GM10266 (cell line): ENCODE data around the gene SPACA9.

Experiments
- DNase-seq: peaks from one replicate; pipeline ENCODE4 v3.0.0; 2012; ENCODE audit errors: extremely low spot score
- TF ChIP-seq, protein P1 (sequence below): IDR thresholded peaks from 2 replicates; pipeline ENCODE4 v1.5.1; 2012; ENCODE audit warnings: mild to moderate bottlenecking, low read depth; ENCODE audit not compliant: control insufficient read depth, insufficient read depth; ENCODE audit errors: missing control alignments

Gene SPACA9

DNA sequence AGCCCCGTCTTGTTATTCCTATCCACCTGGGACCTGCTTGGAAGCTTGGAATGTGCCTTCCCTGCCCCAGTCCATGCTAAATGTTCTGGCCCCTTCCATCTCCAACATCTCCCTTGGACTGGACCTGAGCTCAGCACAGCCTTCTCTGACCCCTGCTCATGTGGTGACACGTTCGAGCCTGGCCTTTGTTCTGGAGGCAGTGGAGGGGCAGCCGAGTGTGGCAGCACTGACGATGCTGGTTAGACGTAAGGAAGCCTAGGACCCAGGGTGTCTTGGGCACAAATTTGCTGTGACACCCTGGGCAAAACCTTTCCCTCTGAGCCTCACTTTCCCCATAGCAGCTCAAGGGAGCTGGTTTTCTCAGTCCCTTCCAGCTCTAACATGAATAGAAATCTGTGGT, 3.9 kb downstream of the SPACA9 start:
- TF ChIP-seq, protein P1, sequence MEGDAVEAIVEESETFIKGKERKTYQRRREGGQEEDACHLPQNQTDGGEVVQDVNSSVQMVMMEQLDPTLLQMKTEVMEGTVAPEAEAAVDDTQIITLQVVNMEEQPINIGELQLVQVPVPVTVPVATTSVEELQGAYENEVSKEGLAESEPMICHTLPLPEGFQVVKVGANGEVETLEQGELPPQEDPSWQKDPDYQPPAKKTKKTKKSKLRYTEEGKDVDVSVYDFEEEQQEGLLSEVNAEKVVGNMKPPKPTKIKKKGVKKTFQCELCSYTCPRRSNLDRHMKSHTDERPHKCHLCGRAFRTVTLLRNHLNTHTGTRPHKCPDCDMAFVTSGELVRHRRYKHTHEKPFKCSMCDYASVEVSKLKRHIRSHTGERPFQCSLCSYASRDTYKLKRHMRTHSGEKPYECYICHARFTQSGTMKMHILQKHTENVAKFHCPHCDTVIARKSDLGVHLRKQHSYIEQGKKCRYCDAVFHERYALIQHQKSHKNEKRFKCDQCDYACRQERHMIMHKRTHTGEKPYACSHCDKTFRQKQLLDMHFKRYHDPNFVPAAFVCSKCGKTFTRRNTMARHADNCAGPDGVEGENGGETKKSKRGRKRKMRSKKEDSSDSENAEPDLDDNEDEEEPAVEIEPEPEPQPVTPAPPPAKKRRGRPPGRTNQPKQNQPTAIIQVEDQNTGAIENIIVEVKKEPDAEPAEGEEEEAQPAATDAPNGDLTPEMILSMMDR: no peak
- DNase-seq: no peak

- TF ChIP-seq, protein P1: no peak
- DNase-seq: no peak
Measured at GRCh38 chr9:132883349-132884294, 4.9 kb downstream of the SPACA9 start.

DNA sequence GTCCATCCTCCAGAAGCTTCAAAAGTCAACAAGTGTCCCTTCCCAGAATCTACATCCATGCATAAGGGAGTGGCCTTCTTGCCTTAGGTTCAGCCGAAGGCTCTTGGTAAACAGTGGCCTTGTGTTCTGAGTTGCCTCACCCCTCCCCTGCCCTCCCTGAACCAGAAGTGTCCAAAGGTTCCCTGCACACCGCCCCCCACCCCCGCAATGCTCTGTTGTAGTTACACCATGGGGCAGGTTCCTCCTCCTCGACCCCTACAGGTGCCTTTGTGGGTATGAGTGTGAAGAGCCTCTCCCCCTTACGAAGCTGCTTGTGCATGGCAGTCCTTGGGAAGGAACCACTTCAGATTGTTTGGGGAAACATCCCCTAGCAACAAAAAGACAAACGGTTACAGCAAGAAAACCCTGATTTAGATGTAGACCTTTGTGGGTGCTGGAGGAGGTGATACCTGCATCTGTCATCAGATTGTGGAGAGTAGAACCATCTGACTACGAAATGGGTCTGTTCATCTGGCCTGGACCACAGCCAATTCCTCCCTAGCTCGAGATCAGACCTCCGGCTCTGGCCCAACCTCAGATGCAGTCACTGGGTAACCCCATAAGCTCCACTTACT, 7.1 kb downstream of the SPACA9 start:
- DNase-seq: no peak
- TF ChIP-seq, protein P1: no peak

DNA sequence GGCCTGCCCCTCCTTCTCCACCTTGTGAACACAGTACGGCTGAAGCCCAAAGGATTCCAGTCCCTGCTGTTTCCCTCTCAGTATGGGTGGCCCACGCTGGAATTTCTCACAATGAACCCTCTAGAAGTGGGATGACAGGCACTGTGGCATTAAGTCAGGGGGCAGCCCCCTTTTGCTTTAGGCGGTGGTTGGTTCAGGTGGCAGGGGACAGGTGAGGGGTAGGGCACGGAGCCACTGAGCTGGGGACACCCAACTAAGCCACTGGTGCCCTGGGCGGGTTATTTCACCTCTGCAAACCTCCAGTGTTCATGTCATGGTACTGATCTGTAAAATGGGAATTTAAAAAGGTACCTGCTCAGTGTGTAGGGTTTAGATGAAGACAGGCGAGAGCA, 7.6 kb downstream of the SPACA9 start:
- TF ChIP-seq, protein P1: no peak
- DNase-seq: no peak

- TF ChIP-seq, protein P1: no peak
- DNase-seq: no peak
Measured at GRCh38 chr9:132887181-132888120, 8.8 kb downstream of the SPACA9 start.

- no peak for DNase-seq
- TF ChIP-seq, protein P1: no peak
Measured at GRCh38 chr9:132888151-132888550, 9.5 kb downstream of the SPACA9 start.

DNA sequence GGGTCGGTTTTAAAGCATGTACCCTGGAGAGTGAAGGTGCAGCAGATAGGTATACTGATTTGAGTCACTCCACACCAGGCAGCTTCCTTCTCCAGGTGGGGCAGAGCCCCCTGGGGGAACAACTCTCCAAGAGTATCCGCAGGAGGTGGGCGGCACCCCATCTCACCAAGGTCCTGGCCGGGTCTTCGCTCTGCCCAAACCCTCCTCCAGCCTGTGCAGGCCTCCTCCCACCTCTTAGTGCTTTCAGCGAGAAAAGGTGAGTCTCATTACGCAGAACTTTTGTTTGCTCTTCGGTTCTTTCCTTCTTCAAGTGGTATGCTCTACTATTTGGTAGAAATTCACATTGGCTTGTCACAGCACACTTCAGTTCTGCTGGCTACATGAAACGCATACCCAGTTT, 13.7 kb downstream of the SPACA9 start:
- DNase-seq: no peak
- TF ChIP-seq, protein P1: no peak
